Fibroblast of lung (primary cell): ENCODE data around the gene MAML2. TPM values are rescaled to one million over a fixed set of nuclear protein-coding genes. Genes with fewer than 3 reads are reported as not detected.
A peak's percentile ranks its signal among the peaks of the same experiment; 100 is the strongest.
"Not testable (repeated sequence)": the region's sequence is repeated elsewhere in the genome, so short reads cannot be mapped to it uniquely, and the experiment has no call there.

Experiments used
- DNase-seq, 2 donors: peaks; one replicate each; pipeline versions ENCODE4 v3.0.0 to v3.0.0-alpha.2; 2010; ENCODE audit warnings: low read depth in 2 of 2
- H2AFZ ChIP-seq: 2 replicates; pipeline ENCODE4 v1.5.1; 2012; ENCODE audit warnings: low read length, control low read depth, inconsistent platforms
- H3K27ac ChIP-seq: 2 replicates; pipeline ENCODE4 v1.5.1; 2011; ENCODE audit warnings: low read length, control low read depth; ENCODE audit not compliant: insufficient read depth
- H3K27me3 ChIP-seq: 2 replicates; pipeline ENCODE4 v1.5.1; 2011; ENCODE audit warnings: mild to moderate bottlenecking, low read length; ENCODE audit not compliant: control insufficient read depth, insufficient read depth
- H3K36me3 ChIP-seq: 2 replicates; pipeline ENCODE4 v1.5.1; 2011; ENCODE audit warnings: low read length; ENCODE audit not compliant: control insufficient read depth, insufficient read depth
- H3K4me1 ChIP-seq: 2 replicates; pipeline ENCODE4 v1.5.1; 2011; ENCODE audit warnings: low read length; ENCODE audit not compliant: control insufficient read depth, insufficient read depth; ENCODE audit errors: extremely low read depth
- H3K4me2 ChIP-seq: 2 replicates; pipeline ENCODE4 v1.5.1; 2011; ENCODE audit warnings: low read length, control low read depth; ENCODE audit not compliant: insufficient read depth; ENCODE audit errors: extremely low read depth
- H3K4me3 ChIP-seq, 4 experiments: fragments of 200-600 bp in 1 of 4; sonication (generic) in 1 of 4; replicated peaks in 1 of 4; 2 replicates each; pipeline ENCODE4 v1.5.1; 2011 to 2016; ENCODE audit warnings: low read length in 4 of 4, low read depth in 3 of 4, mild to moderate bottlenecking in 3 of 4, control low read depth in 2 of 4, inconsistent platforms in 1 of 4, mixed read lengths in 1 of 4; ENCODE audit not compliant: insufficient read depth in 1 of 4; ENCODE audit errors: control extremely low read depth in 1 of 4
- H3K79me2 ChIP-seq: 2 replicates; pipeline ENCODE4 v1.5.1; 2012; ENCODE audit warnings: mild to moderate bottlenecking, low read length, inconsistent platforms; ENCODE audit not compliant: control insufficient read depth, insufficient read depth
- H3K9ac ChIP-seq: 2 replicates; pipeline ENCODE4 v1.5.1; 2011; ENCODE audit warnings: mild to moderate bottlenecking, low read length, control low read depth; ENCODE audit not compliant: insufficient read depth
- H3K9me3 ChIP-seq: 2 replicates; pipeline ENCODE4 v1.5.1; 2012; ENCODE audit warnings: low read depth, low read length; ENCODE audit not compliant: control insufficient read depth, insufficient read depth
- H4K20me1 ChIP-seq: 2 replicates; pipeline ENCODE4 v1.5.1; 2011; ENCODE audit warnings: low read length; ENCODE audit not compliant: control insufficient read depth, insufficient read depth; ENCODE audit errors: extremely low read depth
- EZH2 ChIP-seq: IDR thresholded peaks from 2 replicates; pipeline ENCODE4 v1.5.1; 2012; ENCODE audit warnings: low read length, control low read depth, mild to moderate bottlenecking; ENCODE audit errors: missing control alignments
- polyA plus RNA-seq, 2 donors: library from polyadenylated mRNA; depleted of rRNA in 1 of 2; stranded (reverse) in 1 of 2; unstranded in 1 of 2; fragments of >200 nt; gene quantifications; 2 replicates each; pipeline ENCODE4 v1.2.1, GENCODE V29; 2011 to 2012; ENCODE audit warnings: missing spikeins in 1 of 2
- total RNA-seq: library from RNA; depleted of rRNA; stranded (reverse); fragments of >200 nt; gene quantifications from 2 replicates; pipeline ENCODE4 v1.2.1, GENCODE V29; 2014
- TF ChIP-seq, protein P1 (sequence below), 2 donors: IDR thresholded peaks in 1 of 2; conservative IDR thresholded peaks in 1 of 2; 1 replicate in 1 of 2; 2 replicates in 1 of 2; pipeline ENCODE4 v1.5.1; 2011 to 2012; ENCODE audit warnings: low read length in 2 of 2, control low read depth in 1 of 2, inconsistent platforms in 1 of 2, low read depth in 1 of 2, mild to moderate bottlenecking in 1 of 2

The MAML2 gene
- total and polyA plus RNA-seq, 2 donors (not counting 1 experiment from before 2014, with no cell fraction given), result 13.0 to 19.0 TPM

DNA sequence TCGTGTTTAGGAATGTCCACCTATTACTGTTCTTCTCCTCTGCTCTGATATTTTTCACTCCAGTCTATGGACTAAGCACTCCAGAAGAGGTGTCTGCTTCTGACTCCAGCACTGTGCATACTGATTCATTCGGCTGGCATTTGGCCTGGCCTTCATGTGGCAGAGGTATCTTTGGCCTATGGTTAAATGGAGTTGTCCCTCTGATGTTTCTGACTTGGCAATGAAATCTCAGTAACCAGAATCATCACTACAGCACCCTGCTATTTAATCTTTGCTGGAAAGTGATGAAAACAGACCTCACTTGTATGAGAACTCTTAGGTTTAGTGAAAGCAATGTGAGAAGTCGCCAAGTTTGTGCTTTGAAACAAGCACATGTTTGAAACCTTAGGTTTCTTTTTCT, 155.2 kb downstream of the MAML2 start:
- H2AFZ ChIP-seq, result no peak overlapping the region
- peak overlapping the region; percentile 48 for H3K4me2 ChIP-seq
- H3K27ac ChIP-seq, result peak overlapping the region; percentile 69
- no peaks in the 10 kb centered on the region for H4K20me1 ChIP-seq
- peaks cover 11% of the 10 kb centered on the region for H3K79me2 ChIP-seq
- H3K4me3 ChIP-seq, result no peak overlapping the region
- H3K4me1 ChIP-seq, result peaks cover 19% of the 10 kb centered on the region
- no peak overlapping the region for H3K9ac ChIP-seq
- no peaks in the 10 kb centered on the region for H3K36me3 ChIP-seq
- peak; percentile 67 to 97 for DNase-seq
- no peak for TF ChIP-seq EZH2
- TF ChIP-seq, protein P1, sequence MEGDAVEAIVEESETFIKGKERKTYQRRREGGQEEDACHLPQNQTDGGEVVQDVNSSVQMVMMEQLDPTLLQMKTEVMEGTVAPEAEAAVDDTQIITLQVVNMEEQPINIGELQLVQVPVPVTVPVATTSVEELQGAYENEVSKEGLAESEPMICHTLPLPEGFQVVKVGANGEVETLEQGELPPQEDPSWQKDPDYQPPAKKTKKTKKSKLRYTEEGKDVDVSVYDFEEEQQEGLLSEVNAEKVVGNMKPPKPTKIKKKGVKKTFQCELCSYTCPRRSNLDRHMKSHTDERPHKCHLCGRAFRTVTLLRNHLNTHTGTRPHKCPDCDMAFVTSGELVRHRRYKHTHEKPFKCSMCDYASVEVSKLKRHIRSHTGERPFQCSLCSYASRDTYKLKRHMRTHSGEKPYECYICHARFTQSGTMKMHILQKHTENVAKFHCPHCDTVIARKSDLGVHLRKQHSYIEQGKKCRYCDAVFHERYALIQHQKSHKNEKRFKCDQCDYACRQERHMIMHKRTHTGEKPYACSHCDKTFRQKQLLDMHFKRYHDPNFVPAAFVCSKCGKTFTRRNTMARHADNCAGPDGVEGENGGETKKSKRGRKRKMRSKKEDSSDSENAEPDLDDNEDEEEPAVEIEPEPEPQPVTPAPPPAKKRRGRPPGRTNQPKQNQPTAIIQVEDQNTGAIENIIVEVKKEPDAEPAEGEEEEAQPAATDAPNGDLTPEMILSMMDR (conservative IDR thresholded peaks at IDR 0.05 in 1 of 2, IDR thresholded peaks at IDR 0.05 in 1 of 2; ENCODE audit: low read depth in 1 of 2, low read length in 2 of 2), result no peak
- H3K27me3 ChIP-seq, result no peaks in the 10 kb centered on the region
- no peaks in the 10 kb centered on the region for H3K9me3 ChIP-seq

DNA sequence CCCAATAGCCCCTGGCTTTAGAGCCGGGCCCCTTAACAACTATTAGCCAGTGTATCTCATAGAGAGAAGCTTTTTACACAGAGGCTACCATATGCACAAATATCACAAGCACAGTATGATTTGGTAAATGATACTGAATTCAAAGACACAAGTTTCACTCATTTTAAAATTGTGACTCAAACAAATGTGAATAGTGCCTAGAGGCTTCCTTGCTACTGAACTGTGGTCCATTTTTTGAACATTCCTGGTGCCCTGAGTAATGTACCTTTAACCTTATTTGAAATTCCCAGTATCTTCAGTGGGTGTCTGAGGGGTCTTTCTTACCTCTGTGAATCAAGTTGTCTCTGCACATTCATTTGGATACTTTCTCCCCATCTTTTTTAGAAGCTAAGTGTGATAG, 156.2 kb downstream of the MAML2 start:
- Histone ChIP-seq H4K20me1 (no peaks in the 10 kb centered on the region), H3K27ac (no peak overlapping the region), H3K36me3 (no peaks in the 10 kb centered on the region), H3K4me1 (peaks cover 17% of the 10 kb centered on the region), H3K9me3 (no peaks in the 10 kb centered on the region), H2AFZ (no peak overlapping the region), H3K4me3 (no peak overlapping the region), H3K27me3 (no peaks in the 10 kb centered on the region), H3K79me2 (peaks cover 6% of the 10 kb centered on the region), H3K4me2 (no peak overlapping the region), H3K9ac (no peak overlapping the region)
- TF ChIP-seq, protein P1 (conservative IDR thresholded peaks at IDR 0.05 in 1 of 2, IDR thresholded peaks at IDR 0.05 in 1 of 2; ENCODE audit: low read depth in 1 of 2, low read length in 2 of 2), result no peak
- TF ChIP-seq EZH2, result no peak
- no peak for DNase-seq

DNA sequence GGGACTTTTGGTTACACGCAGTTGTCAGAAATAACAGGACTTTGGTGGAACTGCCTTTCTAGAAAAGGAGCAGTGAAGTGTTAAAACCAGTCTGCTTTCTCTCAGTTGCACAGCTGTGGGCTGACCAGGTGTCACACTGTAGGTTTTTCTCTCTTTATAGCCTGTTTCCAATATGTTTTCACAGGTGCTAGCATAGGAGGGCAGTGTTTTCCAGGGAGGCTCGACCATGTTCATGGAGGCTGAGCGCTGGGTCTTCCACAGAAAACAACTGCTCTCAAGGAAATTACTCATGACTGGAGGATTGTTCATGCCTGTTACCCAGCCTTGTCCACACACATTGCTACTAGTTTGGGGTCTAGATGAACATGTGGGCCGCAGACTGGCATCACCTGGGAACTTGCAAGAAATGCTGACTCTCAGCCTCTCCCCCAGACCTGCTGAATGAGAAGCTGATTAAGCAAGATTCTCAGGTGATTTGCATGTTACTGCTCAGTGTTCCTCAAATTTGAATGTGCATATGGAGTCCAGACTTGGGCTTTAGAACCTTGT, 157.7 kb downstream of the MAML2 start:
- no peak for DNase-seq
- TF ChIP-seq, protein P1 (conservative IDR thresholded peaks at IDR 0.05 in 1 of 2, IDR thresholded peaks at IDR 0.05 in 1 of 2; ENCODE audit: low read depth in 1 of 2, low read length in 2 of 2), result no peak
- TF ChIP-seq EZH2, result no peak
- no peaks in the 10 kb centered on the region for H3K27me3 ChIP-seq
- no peaks in the 10 kb centered on the region for H3K9me3 ChIP-seq
- H3K4me2 ChIP-seq, result no peak overlapping the region
- H3K4me3 ChIP-seq, result no peak overlapping the region
- H2AFZ ChIP-seq, result no peak overlapping the region
- H4K20me1 ChIP-seq, result no peaks in the 10 kb centered on the region
- H3K4me1 ChIP-seq, result peaks cover 16% of the 10 kb centered on the region
- no peak overlapping the region for H3K27ac ChIP-seq
- H3K9ac ChIP-seq, result no peak overlapping the region
- H3K36me3 ChIP-seq, result no peaks in the 10 kb centered on the region
- H3K79me2 ChIP-seq, result peaks cover 4% of the 10 kb centered on the region

DNA sequence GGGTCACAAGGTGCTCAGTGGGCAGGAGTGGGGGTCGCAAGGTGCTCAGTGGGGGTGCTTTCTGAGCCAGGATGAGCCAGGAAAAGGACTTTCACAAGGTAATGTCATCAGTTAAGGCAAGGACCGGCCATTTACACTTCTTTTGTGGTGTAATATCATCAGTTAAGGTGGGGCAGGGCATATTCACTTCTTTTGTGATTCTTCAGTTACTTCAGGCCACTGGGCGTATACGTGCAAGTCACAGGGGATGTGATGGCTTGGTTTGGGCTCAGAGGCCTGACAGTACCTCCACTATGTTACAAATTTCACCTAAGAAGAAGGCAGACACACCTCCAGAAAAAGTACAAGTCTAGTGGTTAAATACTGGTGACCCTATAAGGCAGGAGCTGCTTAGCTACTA, 162.1 kb downstream of the MAML2 start:
- not testable (repeated sequence) for H3K4me2 ChIP-seq

More for the DNA sequence above, 162.1 kb downstream of the MAML2 start:
- not testable (repeated sequence) for DNase-seq, H3K79me2 ChIP-seq, H3K27ac ChIP-seq, H2AFZ ChIP-seq, H3K9ac ChIP-seq, H3K9me3 ChIP-seq, H4K20me1 ChIP-seq, H3K36me3 ChIP-seq, H3K4me1 ChIP-seq, H3K4me3 ChIP-seq, H3K27me3 ChIP-seq
